H1 (cell line): ENCODE data around the gene PDE4D. TPM values are rescaled to one million over a fixed set of nuclear protein-coding genes. Genes with fewer than 3 reads are reported as not detected.

Experiments
- BRCA1 ChIP-seq: IDR thresholded peaks from 2 replicates; pipeline ENCODE4 v1.6.1; 2012; ENCODE audit warnings: low read depth, low read length, improper control_type of control experiment
- CHD7 ChIP-seq: fragments of 300-600 bp; sonication (generic); IDR thresholded peaks from 2 replicates; pipeline ENCODE4 v1.7.1; 2012; ENCODE audit warnings: low read length, moderate library complexity, mild to moderate bottlenecking, inconsistent platforms; ENCODE audit not compliant: insufficient replicate concordance
- CTCF ChIP-seq, 3 experiments: IDR thresholded peaks; 1 replicate in 2 of 3; 2 replicates in 1 of 3; pipeline versions ENCODE4 v1.5.1 to v1.6.1; 2011; ENCODE audit warnings: low read length in 3 of 3, mild to moderate bottlenecking in 3 of 3, inconsistent platforms in 2 of 3, low read depth in 1 of 3, moderate library complexity in 1 of 3; ENCODE audit not compliant: insufficient read depth in 1 of 3; ENCODE audit errors: control extremely low read depth in 1 of 3
- KDM4A ChIP-seq: IDR thresholded peaks from one replicate; pipeline ENCODE4 v1.7.1; 2012; ENCODE audit warnings: low read depth, mild to moderate bottlenecking, moderate library complexity, low read length, inconsistent platforms; ENCODE audit not compliant: severe bottlenecking
- NANOG ChIP-seq: IDR thresholded peaks from 2 replicates; pipeline ENCODE4 v1.6.1; 2011; ENCODE audit warnings: low read length, low read depth, mild to moderate bottlenecking, inconsistent platforms; ENCODE audit not compliant: insufficient read depth, poor library complexity, severe bottlenecking
- RFX5 ChIP-seq: IDR thresholded peaks from 2 replicates; pipeline ENCODE4 v1.6.1; 2011; ENCODE audit warnings: low read depth, low read length, improper control_type of control experiment, borderline replicate concordance
- SAP30 ChIP-seq: fragments of 300-600 bp; sonication (generic); IDR thresholded peaks from 2 replicates; pipeline ENCODE4 v1.7.1; 2012; ENCODE audit warnings: low read length, moderate library complexity, mild to moderate bottlenecking, inconsistent platforms; ENCODE audit not compliant: insufficient read depth, insufficient replicate concordance
- SP4 ChIP-seq: IDR thresholded peaks from 2 replicates; pipeline ENCODE4 v1.6.1; 2012; ENCODE audit warnings: low read length, inconsistent platforms
- YY1 ChIP-seq: IDR thresholded peaks from 2 replicates; pipeline ENCODE4 v1.6.1; 2011; ENCODE audit warnings: low read depth, mild to moderate bottlenecking, low read length
- polyA plus RNA-seq, 7 experiments: library from polyadenylated mRNA; depleted of rRNA in 3 of 7; stranded (reverse) in 5 of 7; unstranded in 2 of 7; fragments of >200 nt in 5 of 7; fragments of 200-250 nt in 2 of 7; gene quantifications; 1 replicate in 5 of 7; 2 replicates in 1 of 7; 4 replicates in 1 of 7; pipeline versions ENCODE4 v1.2.1 to v1.2.3, GENCODE V29; 2011 to 2013; ENCODE audit warnings: missing spikeins in 2 of 7, mixed read lengths in 2 of 7
- total RNA-seq: library from RNA; stranded (reverse); fragmentation: NEBNext Ultra II Directional; extraction: Animal tissue kit (Norgen Biotek cat#: 25700); gene quantifications from 2 replicates; pipeline ENCODE4 v1.2.1, GENCODE V29; 2021

PDE4D gene
- total and polyA plus RNA-seq, 2 of the 8 experiments (the other 6 are each of a cell fraction or from before 2014, with no cell fraction given), result 2.3 to 3.7 TPM

DNA sequence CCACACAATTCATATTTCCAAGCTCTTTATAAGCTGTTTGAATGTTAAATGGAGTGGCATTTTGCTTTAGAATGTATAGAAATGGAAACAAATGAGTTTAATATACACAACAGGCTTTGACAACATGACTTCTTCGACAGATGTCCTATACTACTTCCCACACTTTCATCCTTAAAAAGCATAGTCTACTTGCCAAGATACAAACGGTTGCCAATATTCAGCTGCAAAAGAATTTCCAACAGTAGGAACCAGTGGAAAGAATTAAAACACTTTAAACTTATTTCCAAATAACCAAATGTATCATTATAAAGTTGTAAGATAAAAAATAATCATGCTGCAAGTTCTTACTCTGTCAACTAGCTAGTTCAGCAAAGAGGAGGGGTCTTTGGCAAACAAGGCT is 456.4 kb downstream of the PDE4D start (continued):
- TF ChIP-seq CHD7 (no peak), YY1 (no peak), NANOG (no peak), RFX5 (no peak), SP4 (no peak), KDM4A (no peak), BRCA1 (no peak), CTCF (IDR thresholded peaks at IDR 0.05; ENCODE audit: control extremely low read depth in 1 of 3, insufficient read depth in 1 of 3, low read depth in 1 of 3, low read length in 3 of 3) (no peak), SAP30 (no peak)
